ENCODE results near the gene SCN11A.
A peak's percentile ranks its signal among the peaks of the same experiment; 100 is the strongest.

Gene SCN11A

GRCh38 chr3:39051649-39052561, at the start of gene SCN11A, which contains the start of gene WDR48:
Gene SCN11A, minus strand, starts transcription at chr3:39051944. Its CDS starts 101,582 bp downstream, at chr3:38950362.
Gene WDR48, plus strand, starts transcription at chr3:39052016. Its CDS starts 10 bp downstream, at chr3:39052026.
- peak; percentile 77 for DNase-seq (ENCODE audit: low read depth)

GRCh38 chr3:39101022-39101689, 49.4 kb upstream of the SCN11A start:
- no peak for DNase-seq (ENCODE audit: low read depth)

- no peak for DNase-seq (ENCODE audit: low read depth)
Measured at GRCh38 chr3:39100500-39100886, 48.7 kb upstream of the SCN11A start.

- DNase-seq (ENCODE audit: low read depth) = no peak
Measured at GRCh38 chr3:39099738-39100499, 48.2 kb upstream of the SCN11A start.

- no peak for DNase-seq (ENCODE audit: low read depth)
Measured at GRCh38 chr3:39099242-39099641, 47.5 kb upstream of the SCN11A start.

- no peak for DNase-seq (ENCODE audit: low read depth)
Measured at GRCh38 chr3:39098473-39099000, 46.8 kb upstream of the SCN11A start.

GRCh38 chr3:39097716-39098472, 46.1 kb upstream of the SCN11A start:
- no peak for DNase-seq (ENCODE audit: low read depth)

GRCh38 chr3:39096775-39097174, 45.0 kb upstream of the SCN11A start:
- no peak for DNase-seq (ENCODE audit: low read depth)

GRCh38 chr3:39095778-39096177, 44.0 kb upstream of the SCN11A start:
- DNase-seq (ENCODE audit: low read depth) = no peak

GRCh38 chr3:39094851-39095677, 43.3 kb upstream of the SCN11A start:
- no peak for DNase-seq (ENCODE audit: low read depth)

GRCh38 chr3:39090922-39091321, 39.2 kb upstream of the SCN11A start:
- DNase-seq (ENCODE audit: low read depth) = no peak

GRCh38 chr3:39088889-39089288, 37.1 kb upstream of the SCN11A start:
- no peak for DNase-seq (ENCODE audit: low read depth)

- no peak for DNase-seq (ENCODE audit: low read depth)
Measured at GRCh38 chr3:39088456-39088855, 36.7 kb upstream of the SCN11A start.

- no peak for DNase-seq (ENCODE audit: low read depth)
Measured at GRCh38 chr3:39086144-39086543, 34.4 kb upstream of the SCN11A start.

GRCh38 chr3:39082666-39083313, 31.0 kb upstream of the SCN11A start:
- DNase-seq (ENCODE audit: low read depth) = no peak

- no peak for DNase-seq (ENCODE audit: low read depth)
Measured at GRCh38 chr3:39080026-39080425, 28.3 kb upstream of the SCN11A start.

GRCh38 chr3:39079530-39079929, 27.8 kb upstream of the SCN11A start:
- DNase-seq (ENCODE audit: low read depth) = no peak

- DNase-seq (ENCODE audit: low read depth) = no peak
Measured at GRCh38 chr3:39075910-39076309, 24.2 kb upstream of the SCN11A start.

GRCh38 chr3:39068556-39068955, 16.8 kb upstream of the SCN11A start:
- no peak for DNase-seq (ENCODE audit: low read depth)

GRCh38 chr3:39067286-39067685, 15.5 kb upstream of the SCN11A start:
- no peak for DNase-seq (ENCODE audit: low read depth)
